GM12872 (cell line): ENCODE measurements around the gene TSPAN11.
A peak's percentile ranks its signal among the peaks of the same experiment; 100 is the strongest.

Experiments
- CTCF ChIP-seq: IDR thresholded peaks from 3 replicates; pipeline ENCODE4 v1.5.1; 2011; ENCODE audit warnings: low read depth, mild to moderate bottlenecking, low read length, moderate library complexity; ENCODE audit not compliant: insufficient read depth

Gene TSPAN11

DNA sequence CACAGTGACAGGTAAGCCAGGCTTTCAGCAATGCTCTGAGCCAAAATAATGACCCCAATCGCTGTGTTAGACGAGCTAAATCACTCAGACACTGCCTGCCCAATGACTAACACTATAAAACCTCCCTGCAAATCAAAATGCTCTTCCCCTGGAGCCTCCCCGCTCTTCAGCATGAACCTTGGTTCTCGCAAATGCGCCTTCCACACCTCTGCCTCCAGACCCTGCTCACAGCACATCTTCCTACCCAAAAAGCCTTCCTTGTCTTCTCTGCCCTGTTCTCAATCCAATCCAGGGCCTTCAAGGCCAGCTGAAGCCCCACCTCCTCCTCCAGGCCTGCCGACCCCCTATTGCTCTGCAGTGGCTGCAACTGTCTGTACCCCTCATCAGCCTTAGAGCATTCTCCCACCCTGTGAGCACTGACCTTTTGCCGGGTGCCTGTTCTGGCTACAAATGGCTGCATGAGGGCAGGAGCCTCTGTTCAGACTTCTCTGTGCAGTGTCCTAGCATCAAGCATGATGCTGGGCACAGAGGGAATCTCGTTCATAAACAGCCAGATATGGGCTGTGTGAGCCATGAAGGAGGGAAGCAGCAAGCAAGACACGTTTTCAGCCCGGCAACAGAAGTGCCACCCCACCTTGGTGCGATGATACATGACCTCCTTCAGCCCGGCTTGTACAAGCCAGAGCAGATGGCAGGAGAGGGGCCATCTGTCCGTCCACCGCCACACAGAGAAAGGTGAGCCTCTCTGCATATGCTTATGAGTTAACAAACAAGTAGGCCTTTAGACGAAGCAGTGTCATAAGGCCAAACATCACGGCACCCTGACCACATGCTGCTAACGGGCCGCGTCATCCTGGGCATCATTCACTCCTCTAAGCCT is 82.7 kb downstream of the TSPAN11 start:
- TF ChIP-seq CTCF = no peak

GRCh38 chr12:31009976-31010375 is 83.4 kb downstream of the TSPAN11 start:
- TF ChIP-seq CTCF = no peak

DNA sequence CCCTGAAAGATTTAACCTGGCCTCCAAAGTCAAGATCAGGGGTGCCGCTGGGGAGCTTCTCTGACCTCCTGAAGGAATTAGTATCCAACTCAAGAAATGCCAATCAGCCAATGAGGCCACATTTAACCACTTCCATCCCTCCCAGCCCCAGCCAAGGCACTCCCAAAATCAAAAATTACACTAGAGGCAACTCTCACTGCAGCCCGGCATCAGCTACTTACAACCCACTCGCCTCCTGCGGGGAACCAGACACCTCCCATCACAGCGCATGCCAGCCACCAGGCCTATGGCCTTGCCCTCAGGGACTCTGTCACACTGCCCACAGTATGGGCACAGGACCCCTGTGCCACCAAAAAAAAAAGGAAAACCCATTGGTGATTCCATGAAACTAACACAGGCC is 84.8 kb downstream of the TSPAN11 start:
- TF ChIP-seq CTCF = no peak

DNA sequence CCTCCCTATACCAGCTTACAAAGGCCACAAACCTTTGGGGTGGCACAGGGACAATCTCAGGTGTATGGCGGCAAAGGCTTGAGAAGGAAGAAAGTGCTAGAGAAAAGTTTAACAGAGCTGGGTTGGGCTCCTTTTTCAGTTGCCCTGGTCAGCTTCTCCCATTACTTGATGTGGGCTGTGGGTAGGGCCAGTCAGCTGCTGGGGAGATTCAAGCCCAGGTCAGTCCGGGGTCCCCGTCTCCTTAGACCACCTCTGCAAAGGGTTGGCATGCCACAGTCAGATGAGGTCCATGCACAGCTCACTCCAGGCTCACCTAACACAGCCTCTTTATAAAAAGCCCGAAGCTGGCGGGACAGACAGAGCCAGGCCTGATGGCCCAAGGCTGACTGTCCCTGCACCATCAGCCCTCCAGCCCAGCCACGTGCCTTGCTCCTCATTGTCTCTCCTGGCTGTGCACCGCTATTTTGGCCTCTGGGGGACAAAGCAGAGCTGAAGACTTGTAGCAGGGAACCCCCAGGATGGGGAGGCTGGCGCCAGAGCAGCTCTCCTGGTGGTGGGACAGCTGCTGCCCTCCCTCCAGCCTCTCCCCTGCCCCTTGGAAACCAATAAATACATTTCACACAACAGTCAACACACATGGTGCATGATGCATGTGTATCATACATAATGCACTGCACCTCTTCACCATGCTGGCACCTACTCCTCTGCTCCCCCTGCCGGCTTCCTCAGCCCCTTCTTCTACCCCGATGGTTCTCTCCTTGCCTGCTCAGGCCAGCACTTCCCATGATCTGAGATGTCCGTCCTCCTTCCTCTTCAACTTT is 85.4 kb downstream of the TSPAN11 start:
- TF ChIP-seq CTCF = peak; percentile 39; the same call in 2 of the 3 replicates

DNA sequence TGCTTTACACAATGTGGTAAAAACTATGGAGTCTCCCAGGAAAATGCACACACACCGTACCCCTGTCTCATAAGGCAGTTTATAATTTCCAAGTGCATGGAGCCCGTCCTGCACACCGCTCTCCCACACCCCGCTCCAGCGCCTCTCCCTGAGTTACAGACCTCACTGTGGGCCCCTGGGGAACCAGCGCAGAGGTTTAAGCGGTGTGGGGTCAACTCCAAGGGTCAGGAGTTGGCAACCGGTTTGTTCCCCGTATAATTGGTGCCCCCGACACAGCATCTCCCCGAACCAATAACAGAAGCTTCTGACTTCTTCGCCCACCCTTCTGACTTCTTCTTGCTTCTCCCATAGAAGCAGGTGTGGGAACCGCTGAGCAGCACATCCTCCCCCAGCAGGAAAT is 88.7 kb downstream of the TSPAN11 start:
- TF ChIP-seq CTCF = no peak

- no peak for TF ChIP-seq CTCF
Observed at GRCh38 chr12:31016057-31016456, 89.5 kb downstream of the TSPAN11 start.

- TF ChIP-seq CTCF = no peak
Observed at GRCh38 chr12:31017535-31017934, 91.0 kb downstream of the TSPAN11 start.
